Vagina (tissue), 2 donors: ENCODE results near the gene MZT1.

ENCODE experiments used
- POLR2A ChIP-seq, 2 donors: fragments of 450-650 bp; IDR thresholded peaks; one replicate each; pipeline ENCODE4 v1.6.1; 2017; ENCODE audit warnings: antibody characterized with exemption in 2 of 2, mild to moderate bottlenecking in 2 of 2, moderate library complexity in 2 of 2
- POLR2AphosphoS5 ChIP-seq, 2 donors: sonication (generic); formaldehyde crosslinking; IDR thresholded peaks; one replicate each; pipeline ENCODE4 v1.9.0; 2017; ENCODE audit warnings: antibody characterized with exemption in 2 of 2, mild to moderate bottlenecking in 2 of 2, low read depth in 1 of 2; ENCODE audit not compliant: insufficient read depth in 1 of 2
- TF ChIP-seq, protein P1 (sequence below), 3 experiments: fragments of 450-650 bp in 2 of 3; fragments of 200-600 bp in 1 of 3; sonication (generic) in 1 of 3; IDR thresholded peaks; one replicate each; pipeline ENCODE4 v1.5.1; 2017 to 2019; ENCODE audit warnings: antibody characterized with exemption in 3 of 3, mild to moderate bottlenecking in 2 of 3, moderate library complexity in 2 of 3

DNA sequence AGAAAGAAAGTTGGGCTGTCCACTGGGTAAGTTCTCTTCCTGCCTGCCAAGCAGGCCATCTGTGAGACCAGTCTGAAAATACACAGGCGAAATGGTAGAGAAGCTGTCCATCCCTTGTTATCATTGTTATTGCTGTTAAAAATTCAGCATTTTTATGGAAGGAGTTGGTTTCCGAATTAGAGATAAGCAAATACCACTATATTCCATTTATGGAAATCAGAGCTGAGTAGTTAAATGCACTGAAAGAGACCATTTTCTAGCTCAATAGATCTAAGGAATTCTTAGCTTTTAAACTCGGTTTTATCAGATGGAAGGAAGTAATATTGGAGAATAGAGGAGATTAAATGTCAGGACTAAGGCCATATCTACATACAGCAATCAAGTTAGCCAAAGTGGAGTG lies 40.7 kb downstream of the MZT1 start:
- TF ChIP-seq, protein P1, sequence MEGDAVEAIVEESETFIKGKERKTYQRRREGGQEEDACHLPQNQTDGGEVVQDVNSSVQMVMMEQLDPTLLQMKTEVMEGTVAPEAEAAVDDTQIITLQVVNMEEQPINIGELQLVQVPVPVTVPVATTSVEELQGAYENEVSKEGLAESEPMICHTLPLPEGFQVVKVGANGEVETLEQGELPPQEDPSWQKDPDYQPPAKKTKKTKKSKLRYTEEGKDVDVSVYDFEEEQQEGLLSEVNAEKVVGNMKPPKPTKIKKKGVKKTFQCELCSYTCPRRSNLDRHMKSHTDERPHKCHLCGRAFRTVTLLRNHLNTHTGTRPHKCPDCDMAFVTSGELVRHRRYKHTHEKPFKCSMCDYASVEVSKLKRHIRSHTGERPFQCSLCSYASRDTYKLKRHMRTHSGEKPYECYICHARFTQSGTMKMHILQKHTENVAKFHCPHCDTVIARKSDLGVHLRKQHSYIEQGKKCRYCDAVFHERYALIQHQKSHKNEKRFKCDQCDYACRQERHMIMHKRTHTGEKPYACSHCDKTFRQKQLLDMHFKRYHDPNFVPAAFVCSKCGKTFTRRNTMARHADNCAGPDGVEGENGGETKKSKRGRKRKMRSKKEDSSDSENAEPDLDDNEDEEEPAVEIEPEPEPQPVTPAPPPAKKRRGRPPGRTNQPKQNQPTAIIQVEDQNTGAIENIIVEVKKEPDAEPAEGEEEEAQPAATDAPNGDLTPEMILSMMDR (IDR thresholded peaks at IDR 0.05): no peak
- TF ChIP-seq POLR2A (IDR thresholded peaks at IDR 0.05) (no peak), POLR2AphosphoS5 (IDR thresholded peaks at IDR 0.05; ENCODE audit: insufficient read depth in 1 of 2, low read depth in 1 of 2) (no peak)
